DND-41 (cell line): Measurements from ENCODE around the gene FXYD5.

Source experiments
- CTCF ChIP-seq: IDR thresholded peaks from 2 replicates; pipeline ENCODE4 v1.5.1; 2012; ENCODE audit warnings: borderline replicate concordance, low read length, moderate library complexity, mild to moderate bottlenecking; ENCODE audit not compliant: poor library complexity, severe bottlenecking; ENCODE audit errors: extremely low read depth
- EZH2 ChIP-seq: IDR thresholded peaks from 3 replicates; pipeline ENCODE4 v1.6.1; 2012; ENCODE audit warnings: borderline replicate concordance, low read depth, mild to moderate bottlenecking, moderate library complexity, low read length, inconsistent platforms; ENCODE audit not compliant: severe bottlenecking

GRCh38 chr19:35178701-35179100 lies 24.2 kb downstream of the FXYD5 start:
- TF ChIP-seq CTCF (no peak), EZH2 (no peak)
